ENCODE results near the gene AFMID. TPM values are rescaled to one million over a fixed set of nuclear protein-coding genes. Genes with fewer than 3 reads are reported as not detected.

Gene AFMID
- total and polyA plus RNA-seq, 9 of the 15 experiments (the other 6 are each of a cell fraction or from before 2014, with no cell fraction given): 62.1 to 188 (median 74.4) TPM

DNA sequence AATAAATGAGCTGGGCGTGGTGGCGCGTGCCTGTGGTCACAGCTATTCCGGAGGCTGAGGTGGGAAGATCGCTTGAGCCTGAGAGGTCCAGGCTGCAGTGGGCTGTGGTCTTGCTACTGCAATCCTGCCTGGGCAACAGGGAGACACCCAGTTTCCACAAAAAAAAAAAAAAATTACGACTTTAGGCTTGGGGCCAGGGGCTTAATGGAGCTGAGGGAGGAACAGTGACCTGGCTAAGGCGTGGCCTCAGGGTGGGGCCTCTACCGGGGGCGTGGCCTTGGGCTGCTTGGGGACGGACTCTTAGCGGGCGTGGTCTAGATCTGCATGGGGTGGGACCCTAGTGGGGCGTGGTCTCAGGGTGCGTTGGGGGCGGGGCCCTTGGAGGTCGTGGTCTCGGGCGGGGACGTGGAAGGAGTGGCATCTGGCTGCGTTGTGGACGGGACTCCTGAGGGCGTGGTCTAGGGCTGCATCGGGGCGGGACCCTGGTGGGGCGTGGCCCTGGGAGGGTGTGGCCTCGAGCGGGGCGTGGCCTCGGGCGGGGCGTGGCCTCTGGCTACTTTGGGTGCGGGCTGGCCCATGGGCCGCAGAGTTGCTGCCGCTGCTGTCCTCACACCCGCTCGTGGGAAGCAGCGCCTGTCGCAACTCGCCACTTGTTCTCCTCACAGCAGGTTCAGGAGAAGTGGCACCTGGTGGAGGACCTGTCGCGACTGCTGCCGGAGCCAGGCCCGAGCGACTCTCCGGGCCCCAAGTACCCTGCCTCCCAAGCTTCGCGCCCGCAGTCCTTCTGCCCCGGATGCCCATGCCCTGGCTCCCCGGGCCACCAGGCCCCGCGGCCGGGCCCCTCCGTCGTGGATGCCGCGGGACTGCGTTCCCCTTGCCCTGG is 46.8 kb upstream of the AFMID start (continued):
- TF ChIP-seq, protein P1, sequence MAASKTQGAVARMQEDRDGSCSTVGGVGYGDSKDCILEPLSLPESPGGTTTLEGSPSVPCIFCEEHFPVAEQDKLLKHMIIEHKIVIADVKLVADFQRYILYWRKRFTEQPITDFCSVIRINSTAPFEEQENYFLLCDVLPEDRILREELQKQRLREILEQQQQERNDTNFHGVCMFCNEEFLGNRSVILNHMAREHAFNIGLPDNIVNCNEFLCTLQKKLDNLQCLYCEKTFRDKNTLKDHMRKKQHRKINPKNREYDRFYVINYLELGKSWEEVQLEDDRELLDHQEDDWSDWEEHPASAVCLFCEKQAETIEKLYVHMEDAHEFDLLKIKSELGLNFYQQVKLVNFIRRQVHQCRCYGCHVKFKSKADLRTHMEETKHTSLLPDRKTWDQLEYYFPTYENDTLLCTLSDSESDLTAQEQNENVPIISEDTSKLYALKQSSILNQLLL (CRISPR knock-in tag; IDR thresholded peaks at IDR 0.05; ENCODE audit: borderline replicate concordance): no peak
- TF ChIP-seq, protein P2, sequence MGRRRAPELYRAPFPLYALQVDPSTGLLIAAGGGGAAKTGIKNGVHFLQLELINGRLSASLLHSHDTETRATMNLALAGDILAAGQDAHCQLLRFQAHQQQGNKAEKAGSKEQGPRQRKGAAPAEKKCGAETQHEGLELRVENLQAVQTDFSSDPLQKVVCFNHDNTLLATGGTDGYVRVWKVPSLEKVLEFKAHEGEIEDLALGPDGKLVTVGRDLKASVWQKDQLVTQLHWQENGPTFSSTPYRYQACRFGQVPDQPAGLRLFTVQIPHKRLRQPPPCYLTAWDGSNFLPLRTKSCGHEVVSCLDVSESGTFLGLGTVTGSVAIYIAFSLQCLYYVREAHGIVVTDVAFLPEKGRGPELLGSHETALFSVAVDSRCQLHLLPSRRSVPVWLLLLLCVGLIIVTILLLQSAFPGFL (CRISPR knock-in tag; IDR thresholded peaks at IDR 0.05): no peak
- no peak for TF ChIP-seq GATA2 (CRISPR knock-in tag; IDR thresholded peaks at IDR 0.05)
- no peak for TF ChIP-seq SIRT6 (IDR thresholded peaks at IDR 0.05; ENCODE audit: low read depth, low read length)
- no peak for TF ChIP-seq THRB (CRISPR knock-in tag; conservative IDR thresholded peaks at IDR 0.05)
- TF ChIP-seq CHD1 (IDR thresholded peaks at IDR 0.05; ENCODE audit: low read length): no peak
- TF ChIP-seq FOSL1 (tag; conservative IDR thresholded peaks at IDR 0.05): no peak
- TF ChIP-seq NRF1 (conservative IDR thresholded peaks at IDR 0.05 in 1 of 2, IDR thresholded peaks at IDR 0.05 in 1 of 2): peak; percentile 77 to 81
- TF ChIP-seq ZNF282 (CRISPR knock-in tag; IDR thresholded peaks at IDR 0.05): no peak
- no peak for TF ChIP-seq ZNF280B (CRISPR knock-in tag; IDR thresholded peaks at IDR 0.05)
- peak; percentile 75 for TF ChIP-seq NEUROD1 (IDR thresholded peaks at IDR 0.05; ENCODE audit: borderline replicate concordance, low read depth, low read length, partially characterized antibody)
- TF ChIP-seq MNT (conservative IDR thresholded peaks at IDR 0.05): peak; percentile 64 to 68; a peak in 3 of 4 replicates
- no peak for TF ChIP-seq HLTF (IDR thresholded peaks at IDR 0.05)
- TF ChIP-seq ERF (CRISPR knock-in tag; IDR thresholded peaks at IDR 0.05): 0 out of 2 replicates have a peak, but pooled peaks have one; percentile 24
- TF ChIP-seq ZNF3 (CRISPR knock-in tag; IDR thresholded peaks at IDR 0.05): no peak
- TF ChIP-seq ZNF263 (CRISPR knock-in tag; IDR thresholded peaks at IDR 0.05; ENCODE audit: borderline replicate concordance): peak; percentile 45; the same call in 1 of the 2 replicates
- TF ChIP-seq HINFP (tag; conservative IDR thresholded peaks at IDR 0.05; ENCODE audit: low read depth): no peak
